HG03175 (cell line): ENCODE results near the gene CHGA.

Experiments used
- ATAC-seq: cut with Tn5 transposase; IDR thresholded peaks from one replicate; pipeline ENCODE4 v1.9.1; 2021; ENCODE audit warnings: mild to moderate bottlenecking, moderate library complexity; ENCODE audit not compliant: unreplicated experiment

CHGA gene

DNA sequence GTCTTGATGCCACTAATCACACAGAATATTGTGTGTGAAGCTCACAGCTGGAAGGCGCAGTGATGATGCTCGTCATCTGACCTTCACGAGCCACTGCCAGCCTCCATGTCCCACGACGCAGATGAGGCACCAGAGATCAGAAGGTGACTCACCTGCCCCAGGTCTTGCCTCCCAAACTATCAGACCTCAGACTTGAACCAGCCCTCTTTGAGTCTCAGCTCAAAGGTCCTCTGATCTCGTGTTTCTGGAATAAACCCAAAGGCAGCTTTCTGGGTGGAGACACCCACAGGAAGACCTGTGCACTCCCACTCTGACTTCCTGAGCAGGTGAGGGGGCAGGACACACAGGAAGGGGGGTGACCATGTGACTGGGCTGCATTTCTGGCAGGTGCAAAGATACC, 19.6 kb upstream of the CHGA start:
- ATAC-seq, result no peak

GRCh38 chr14:92905667-92906066, 17.3 kb upstream of the CHGA start:
- ATAC-seq, result no peak

- ATAC-seq, result no peak
These were observed 16.5 kb upstream of the CHGA start for GRCh38 chr14:92906420-92906819.

DNA sequence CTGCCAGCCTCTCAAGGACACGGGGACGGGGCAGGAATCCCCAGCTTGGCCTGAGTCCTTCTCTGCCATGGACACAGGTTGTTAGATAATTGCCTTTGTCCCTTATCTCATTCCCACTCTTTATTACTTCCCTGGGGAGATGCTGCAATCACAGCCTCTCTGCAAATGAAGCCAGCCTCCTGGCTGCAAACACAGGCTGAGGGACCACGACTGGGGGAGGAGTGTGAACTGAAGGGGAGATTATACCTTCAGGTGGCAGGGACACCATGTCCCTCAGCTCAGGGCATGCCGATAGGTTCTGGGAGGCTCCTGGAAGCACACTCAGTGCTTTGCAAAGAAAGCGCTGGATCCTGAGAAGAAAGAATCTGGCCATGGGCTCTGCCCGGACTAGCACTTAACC, 16.1 kb upstream of the CHGA start:
- no peak for ATAC-seq

- ATAC-seq, result no peak
These were observed 15.5 kb upstream of the CHGA start for GRCh38 chr14:92907316-92907911.

DNA sequence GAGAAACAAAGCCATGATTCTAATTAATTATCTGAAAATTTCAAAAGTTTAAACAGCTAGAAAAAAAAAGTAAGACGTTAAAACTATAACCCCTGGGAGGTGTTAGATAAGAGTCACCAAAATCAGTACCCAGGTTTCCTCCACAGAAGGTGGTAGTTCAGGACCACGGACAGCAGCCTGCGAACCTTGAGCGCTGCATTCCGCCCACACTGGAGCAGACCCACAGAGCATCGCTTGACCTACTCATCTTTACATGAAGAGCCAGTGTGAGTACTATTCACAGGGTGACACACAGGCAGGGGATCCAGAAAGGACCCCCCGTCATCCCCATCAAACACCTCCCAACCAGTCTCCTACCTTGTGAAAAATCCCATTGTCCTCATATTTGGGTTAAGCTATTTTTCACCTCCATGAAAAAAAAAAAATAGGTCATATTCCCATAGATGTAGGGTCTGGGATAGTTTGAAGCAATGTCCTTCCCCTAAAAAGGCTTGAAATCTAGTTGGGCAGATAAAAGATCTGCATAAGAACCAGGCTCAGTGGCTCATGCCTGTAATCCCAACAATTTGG, 8.8 kb upstream of the CHGA start:
- ATAC-seq, result no peak

DNA sequence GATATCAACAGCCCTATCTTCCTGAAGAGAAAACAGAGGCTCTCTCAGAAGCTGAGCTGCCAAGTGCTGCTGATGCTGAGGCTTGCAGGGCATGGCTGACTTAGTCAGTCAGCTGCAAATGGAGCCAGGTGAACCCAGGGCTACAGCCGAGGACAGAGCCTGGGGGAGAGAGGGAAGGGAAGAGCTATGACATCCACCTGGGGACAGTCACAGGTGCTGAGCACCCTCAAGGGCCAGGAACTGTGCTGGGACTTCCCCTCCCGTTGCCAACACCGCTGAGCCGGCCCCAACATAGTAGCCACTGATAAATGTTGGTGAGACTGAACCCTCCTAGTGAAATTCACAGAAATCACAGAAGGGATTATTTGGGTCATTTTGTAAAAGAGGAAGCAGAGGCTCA, 6.7 kb upstream of the CHGA start:
- no peak for ATAC-seq

DNA sequence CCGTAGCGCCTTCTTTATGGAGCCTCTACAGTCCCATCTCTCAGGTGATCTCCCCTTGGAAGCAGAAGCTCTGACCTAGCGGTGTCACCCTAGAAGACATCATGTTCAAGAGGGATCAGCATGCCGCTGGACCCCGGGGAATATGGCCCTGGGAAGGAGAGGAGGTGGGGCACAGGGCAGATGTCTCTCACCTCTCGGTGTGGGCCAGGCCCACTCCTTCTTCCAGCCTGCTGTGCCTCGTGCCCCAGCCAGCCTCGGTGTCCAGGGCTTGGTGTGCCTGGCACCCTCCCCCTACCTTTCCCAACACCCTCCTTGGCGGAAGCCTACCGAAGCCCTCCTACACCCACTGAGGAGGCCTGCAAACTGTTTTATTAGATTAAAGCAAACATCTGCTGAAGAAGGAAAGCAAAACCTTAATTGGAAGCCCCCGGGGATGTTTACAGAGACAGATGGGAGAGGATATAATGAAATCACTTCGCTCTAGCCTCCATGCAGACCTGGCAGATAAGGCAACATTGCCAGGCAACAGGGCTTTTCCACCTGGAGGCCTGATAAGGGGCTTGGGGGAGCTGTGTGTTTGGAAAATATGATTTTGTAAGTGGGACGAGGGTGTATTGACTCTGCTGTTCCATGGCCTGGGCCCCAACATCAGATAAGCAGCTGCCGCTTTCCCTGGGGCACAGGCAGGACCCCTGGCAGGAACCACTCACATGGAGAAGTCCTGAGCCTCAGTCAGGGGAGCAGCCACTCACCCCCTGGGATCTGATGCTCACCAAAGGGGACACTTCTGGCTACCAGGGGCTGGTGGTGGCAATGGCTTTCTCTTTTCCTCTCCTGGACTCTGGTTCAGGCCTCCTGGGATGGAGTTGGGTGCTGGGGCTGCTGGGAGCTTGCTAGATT, 5.7 kb upstream of the CHGA start:
- ATAC-seq, result no peak

GRCh38 chr14:92917956-92918355, 5.0 kb upstream of the CHGA start:
- ATAC-seq, result no peak

- no peak for ATAC-seq
These were observed 2.9 kb upstream of the CHGA start for GRCh38 chr14:92920001-92920400.

- no peak for ATAC-seq
These were observed 705 bp upstream of the CHGA start for GRCh38 chr14:92922155-92922735.

- no peak for ATAC-seq
These were observed 774 bp downstream of the CHGA start for GRCh38 chr14:92923744-92924103.

GRCh38 chr14:92924247-92924646, 1.3 kb downstream of the CHGA start:
- ATAC-seq, result no peak

DNA sequence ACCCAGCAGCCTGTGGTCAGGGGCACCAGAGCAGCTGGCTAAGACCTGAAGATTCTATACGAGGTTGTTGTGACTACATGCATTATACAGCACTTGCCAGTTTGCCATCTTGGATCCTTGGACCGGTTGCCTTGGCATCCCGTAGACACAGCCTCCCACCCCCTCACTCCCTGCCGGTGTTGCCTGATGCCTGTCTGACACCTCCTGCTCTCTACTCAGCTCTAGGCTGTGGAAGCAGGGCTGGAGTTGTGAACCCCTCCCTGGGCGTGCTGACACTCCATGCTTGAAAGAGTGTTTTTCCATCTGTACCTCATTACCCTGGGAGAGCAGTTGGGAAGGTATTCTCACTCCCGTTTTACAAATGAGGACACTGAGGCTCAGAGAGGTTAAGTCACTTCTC, 2.5 kb downstream of the CHGA start:
- ATAC-seq, result no peak

- no peak for ATAC-seq
These were observed 3.4 kb downstream of the CHGA start for GRCh38 chr14:92926180-92926845.

DNA sequence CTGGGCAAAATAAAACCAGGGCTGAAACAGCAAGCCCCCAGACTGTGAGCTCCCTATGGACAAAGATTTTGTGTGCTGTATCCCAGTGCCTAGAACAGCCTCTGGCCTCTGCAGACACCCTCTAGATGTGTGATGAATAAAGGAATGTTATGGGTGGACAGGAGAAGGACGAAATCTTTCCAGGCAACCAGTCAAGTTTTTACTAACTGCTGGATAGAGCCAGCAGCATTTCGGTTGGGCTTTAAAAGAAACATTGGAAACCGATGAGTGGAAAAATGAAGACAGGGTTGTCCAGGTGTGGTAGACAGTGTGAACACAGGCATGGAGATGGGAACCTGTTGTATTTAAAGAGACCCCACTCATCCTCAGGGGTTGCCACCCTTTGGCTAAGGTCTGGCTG, 4.0 kb downstream of the CHGA start:
- ATAC-seq, result no peak

GRCh38 chr14:92927349-92928257, 4.7 kb downstream of the CHGA start:
- ATAC-seq, result no peak

- no peak for ATAC-seq
These were observed 5.3 kb downstream of the CHGA start for GRCh38 chr14:92928258-92928629.

GRCh38 chr14:92928961-92929688, 6.2 kb downstream of the CHGA start:
- ATAC-seq, result no peak
